Measurements from ENCODE around the gene ARL15.

GRCh38 chr5:53980061-53980460 lies 330.3 kb downstream of the ARL15 start:
- TF ChIP-seq POLR2A (IDR thresholded peaks at IDR 0.05; ENCODE audit: control extremely low read depth in 1 of 2, low read depth in 2 of 2, low read length in 2 of 2) (no peak), EZH2 (IDR thresholded peaks at IDR 0.05; ENCODE audit: low read depth, low read length, severe bottlenecking) (no peak), RAD21 (IDR thresholded peaks at IDR 0.05 in 1 of 2, conservative IDR thresholded peaks at IDR 0.05 in 1 of 2; ENCODE audit: low read depth in 2 of 2, low read length in 2 of 2) (no peak), TAF1 (IDR thresholded peaks at IDR 0.05; ENCODE audit: low read depth, low read length) (no peak), POLR2AphosphoS5 (IDR thresholded peaks at IDR 0.05; ENCODE audit: low read depth, low read length) (no peak), CEBPB (IDR thresholded peaks at IDR 0.05; ENCODE audit: low read depth, low read length) (no peak), NRF1 (IDR thresholded peaks at IDR 0.05; ENCODE audit: low read depth, low read length) (no peak), MAX (IDR thresholded peaks at IDR 0.05) (no peak)
- TF ChIP-seq, protein P1, sequence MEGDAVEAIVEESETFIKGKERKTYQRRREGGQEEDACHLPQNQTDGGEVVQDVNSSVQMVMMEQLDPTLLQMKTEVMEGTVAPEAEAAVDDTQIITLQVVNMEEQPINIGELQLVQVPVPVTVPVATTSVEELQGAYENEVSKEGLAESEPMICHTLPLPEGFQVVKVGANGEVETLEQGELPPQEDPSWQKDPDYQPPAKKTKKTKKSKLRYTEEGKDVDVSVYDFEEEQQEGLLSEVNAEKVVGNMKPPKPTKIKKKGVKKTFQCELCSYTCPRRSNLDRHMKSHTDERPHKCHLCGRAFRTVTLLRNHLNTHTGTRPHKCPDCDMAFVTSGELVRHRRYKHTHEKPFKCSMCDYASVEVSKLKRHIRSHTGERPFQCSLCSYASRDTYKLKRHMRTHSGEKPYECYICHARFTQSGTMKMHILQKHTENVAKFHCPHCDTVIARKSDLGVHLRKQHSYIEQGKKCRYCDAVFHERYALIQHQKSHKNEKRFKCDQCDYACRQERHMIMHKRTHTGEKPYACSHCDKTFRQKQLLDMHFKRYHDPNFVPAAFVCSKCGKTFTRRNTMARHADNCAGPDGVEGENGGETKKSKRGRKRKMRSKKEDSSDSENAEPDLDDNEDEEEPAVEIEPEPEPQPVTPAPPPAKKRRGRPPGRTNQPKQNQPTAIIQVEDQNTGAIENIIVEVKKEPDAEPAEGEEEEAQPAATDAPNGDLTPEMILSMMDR (IDR thresholded peaks at IDR 0.05; ENCODE audit: control extremely low read depth in 1 of 3, insufficient read depth in 1 of 3, low read depth in 1 of 3, low read length in 3 of 3) = no peak
- TF ChIP-seq, protein P2, sequence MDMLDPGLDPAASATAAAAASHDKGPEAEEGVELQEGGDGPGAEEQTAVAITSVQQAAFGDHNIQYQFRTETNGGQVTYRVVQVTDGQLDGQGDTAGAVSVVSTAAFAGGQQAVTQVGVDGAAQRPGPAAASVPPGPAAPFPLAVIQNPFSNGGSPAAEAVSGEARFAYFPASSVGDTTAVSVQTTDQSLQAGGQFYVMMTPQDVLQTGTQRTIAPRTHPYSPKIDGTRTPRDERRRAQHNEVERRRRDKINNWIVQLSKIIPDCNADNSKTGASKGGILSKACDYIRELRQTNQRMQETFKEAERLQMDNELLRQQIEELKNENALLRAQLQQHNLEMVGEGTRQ (IDR thresholded peaks at IDR 0.05; ENCODE audit: low read length) = no peak

All from H1 (cell line).